IPS DF 19.7 (cell line): Measurements from ENCODE around the gene CYP2C9.
A peak's percentile ranks its signal among the peaks of the same experiment; 100 is the strongest.
"Not testable (repeated sequence)": the region's sequence is repeated elsewhere in the genome, so short reads cannot be mapped to it uniquely, and the experiment has no call there.

Source experiments
- DNase-seq: peaks from one replicate; pipeline ENCODE4 v3.0.0-alpha.2; 2013; ENCODE audit warnings: low read depth, low spot score

Gene CYP2C9

DNA sequence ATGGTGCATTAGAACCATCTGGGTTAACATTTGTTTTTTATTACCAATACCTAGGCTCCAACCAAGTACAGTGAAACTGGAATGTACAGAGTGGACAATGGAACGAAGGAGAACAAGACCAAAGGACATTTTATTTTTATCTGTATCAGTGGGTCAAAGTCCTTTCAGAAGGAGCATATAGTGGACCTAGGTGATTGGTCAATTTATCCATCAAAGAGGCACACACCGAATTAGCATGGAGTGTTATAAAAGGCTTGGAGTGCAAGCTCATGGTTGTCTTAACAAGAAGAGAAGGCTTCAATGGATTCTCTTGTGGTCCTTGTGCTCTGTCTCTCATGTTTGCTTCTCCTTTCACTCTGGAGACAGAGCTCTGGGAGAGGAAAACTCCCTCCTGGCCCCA lies at the start of gene CYP2C9:
Gene CYP2C9 (plus strand): TSS at position 276 of the 400 bp plus-strand sequence. CDS start 25 bp downstream, at position 301.
- DNase-seq: no peak

DNA sequence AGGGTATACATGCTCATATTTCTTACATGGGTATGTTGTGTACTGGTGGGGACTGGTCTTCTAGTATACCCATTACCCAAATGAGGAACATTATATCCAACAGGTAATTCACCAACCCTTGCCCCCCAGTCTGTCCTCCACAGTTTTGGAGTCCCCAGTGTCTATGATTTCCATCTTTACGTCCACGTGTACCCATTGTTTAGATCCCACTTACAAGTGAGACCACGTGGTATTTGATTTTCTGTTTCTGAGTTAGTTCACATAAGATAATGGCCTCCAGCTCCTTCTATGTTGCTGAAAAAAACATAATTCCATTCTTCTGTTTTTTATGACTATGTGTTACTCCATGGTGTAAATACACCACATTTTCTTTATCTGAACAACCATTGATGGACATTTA lies 49.3 kb upstream of the CYP2C9 start:
- no peak for DNase-seq

DNA sequence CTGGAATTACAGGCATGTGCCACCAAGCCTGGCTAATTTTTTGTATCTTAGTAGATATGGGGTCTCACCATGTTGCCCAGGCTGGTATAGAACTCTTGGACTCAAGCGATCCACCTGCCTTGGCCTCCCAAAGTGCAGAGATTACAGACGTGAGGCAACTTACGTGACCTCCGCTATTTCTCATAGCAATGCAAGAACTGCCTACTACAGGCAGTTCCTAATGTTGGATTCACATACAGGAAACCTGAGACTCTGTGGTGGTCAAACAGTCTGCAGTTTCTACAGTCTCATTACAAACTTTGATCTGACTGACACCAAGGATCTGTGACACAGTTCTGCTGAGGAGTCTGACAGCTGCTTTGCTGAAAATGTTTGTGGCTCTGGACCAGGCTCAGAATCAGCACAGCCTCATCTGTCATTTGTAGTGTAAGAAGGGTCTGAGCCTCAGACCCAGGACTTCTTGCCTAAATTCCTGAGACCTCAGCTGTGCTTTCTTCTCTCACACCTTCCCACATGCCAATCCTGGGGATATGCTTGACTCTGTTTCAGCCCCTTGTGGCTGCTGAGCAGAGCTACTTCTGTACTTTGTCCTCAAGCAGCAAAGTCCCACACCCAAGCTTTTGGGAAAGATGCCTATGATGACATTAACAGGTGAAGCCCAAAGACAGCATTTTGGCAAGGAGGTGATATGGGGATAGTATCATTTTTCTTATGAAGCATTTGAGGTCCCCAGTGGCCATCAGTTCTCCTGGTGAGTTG lies 48.0 kb upstream of the CYP2C9 start:
- no peak for DNase-seq

DNA sequence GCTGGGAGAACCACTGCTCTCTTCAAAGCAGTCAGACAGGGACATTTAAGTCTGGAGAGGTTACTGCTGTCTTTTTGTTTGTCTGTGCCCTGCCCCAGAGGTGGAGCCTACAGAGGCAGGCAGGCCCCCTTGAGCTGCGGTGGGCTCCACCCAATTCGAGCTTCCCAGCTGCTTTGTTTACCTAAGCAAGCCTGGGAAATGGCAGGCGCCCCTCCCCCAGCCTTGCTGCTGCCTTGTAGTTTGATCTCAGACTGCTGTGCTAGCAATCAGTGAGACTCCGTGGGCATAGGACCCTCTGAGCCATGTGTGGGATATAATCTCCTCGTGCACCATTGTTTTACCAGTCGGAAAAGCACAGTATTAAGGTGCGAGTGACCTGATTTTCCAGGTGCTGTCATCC lies 40.0 kb upstream of the CYP2C9 start:
- not testable (repeated sequence) for DNase-seq

DNA sequence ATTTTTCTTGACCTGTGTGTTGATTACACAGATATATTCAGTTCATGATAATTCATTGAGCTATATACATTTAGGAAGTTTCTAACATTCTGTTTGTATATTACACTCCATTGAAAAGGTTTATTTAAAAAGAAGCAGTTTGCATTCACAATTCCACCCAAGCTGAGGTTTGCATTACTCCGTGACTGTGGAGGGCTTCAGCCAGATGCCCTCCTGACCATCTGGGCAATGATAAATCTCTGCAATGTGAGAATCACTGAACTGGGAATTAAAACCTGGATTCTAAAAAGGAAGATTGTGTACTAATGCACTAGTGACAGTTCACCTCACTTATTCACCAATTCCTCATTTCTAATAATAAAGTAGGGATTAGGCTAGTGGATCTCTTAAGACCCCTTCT lies 36.4 kb upstream of the CYP2C9 start:
- DNase-seq: no peak

DNA sequence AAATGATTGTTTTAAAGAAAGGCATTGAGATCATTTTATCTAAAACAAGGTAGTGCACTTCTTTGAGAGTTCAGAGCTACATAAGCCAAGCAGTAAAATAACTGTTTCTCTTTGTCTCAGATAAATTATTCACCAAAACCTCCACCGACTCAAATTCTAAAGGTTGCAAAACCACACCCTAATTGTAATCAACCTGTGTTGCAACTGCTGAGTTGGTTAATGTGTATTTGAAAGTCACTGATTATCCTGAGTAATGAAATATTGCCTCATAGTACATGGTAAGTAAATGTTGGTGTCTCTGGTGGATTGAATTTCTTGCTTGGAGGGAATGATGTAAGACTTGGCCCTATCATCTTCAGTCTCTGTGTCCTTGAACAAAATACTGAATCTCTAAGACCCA lies 35.9 kb upstream of the CYP2C9 start:
- no peak for DNase-seq

DNA sequence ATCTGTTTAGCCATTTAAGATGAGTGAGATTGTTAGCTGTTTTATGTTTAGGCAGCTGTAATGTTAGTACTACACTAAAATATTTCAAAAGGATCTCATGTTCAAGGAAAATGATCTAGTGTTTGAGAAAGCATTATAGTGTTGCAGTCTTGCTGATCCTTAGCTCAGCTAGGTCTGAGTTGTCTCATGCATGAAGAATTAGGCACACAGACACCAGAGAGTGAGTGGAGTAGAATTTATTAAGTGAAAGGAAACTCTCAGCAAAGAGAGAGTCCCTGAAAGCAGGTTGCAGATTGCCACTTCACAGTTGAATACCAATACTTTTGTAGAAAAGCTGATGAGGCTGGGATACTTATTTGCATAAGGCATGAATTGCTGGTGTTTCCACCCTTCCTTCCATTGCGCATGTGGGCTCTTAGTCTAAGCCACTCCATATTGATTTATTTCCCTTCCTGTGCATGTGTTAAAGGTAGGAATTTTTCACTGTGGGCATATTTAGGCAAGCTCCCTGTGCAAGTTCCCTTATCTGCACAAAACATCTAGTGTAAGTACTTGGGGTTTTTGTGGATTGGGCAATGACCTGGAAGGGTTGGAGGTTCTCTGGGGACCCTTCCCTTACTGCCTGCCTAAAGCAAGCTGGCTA lies 33.8 kb upstream of the CYP2C9 start:
- not testable (repeated sequence) for DNase-seq

DNA sequence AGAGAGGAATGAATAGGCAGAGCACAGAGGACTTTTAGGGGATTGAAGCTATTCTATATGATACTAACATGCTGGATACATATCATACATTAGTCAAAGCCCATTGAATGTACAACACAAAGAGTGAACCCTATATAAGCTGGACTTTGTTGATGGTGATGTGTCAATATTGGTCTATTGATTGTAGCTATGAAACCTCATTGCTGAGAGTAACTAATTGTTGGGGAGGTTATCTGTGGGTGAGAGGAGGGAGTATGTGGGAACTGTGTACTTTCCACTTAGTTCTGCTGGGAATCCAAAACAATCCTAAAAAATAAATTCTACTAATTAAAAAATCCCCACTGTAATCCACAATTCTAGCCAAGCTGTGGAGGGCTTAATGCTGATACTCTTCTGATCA lies 22.0 kb upstream of the CYP2C9 start:
- no peak for DNase-seq

DNA sequence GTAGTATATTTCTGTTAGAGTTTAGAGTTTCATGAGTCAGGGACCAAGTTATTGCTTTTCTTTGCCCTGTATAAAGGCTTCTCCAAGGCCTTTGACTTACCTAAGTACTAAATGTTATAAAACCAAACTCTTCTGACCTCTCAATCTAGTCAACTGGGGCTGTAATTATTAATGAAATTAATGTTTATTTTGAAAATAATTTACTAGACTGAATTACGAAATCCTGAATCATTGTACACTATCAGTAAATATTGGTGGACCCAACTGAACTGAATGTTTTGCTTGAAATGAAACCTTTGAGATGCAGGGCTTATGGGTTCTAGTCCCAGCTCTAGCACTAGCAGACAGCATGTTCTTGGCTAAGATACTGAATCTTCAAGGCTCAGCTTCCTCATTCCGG lies 1.7 kb upstream of the CYP2C9 start:
- no peak for DNase-seq

DNA sequence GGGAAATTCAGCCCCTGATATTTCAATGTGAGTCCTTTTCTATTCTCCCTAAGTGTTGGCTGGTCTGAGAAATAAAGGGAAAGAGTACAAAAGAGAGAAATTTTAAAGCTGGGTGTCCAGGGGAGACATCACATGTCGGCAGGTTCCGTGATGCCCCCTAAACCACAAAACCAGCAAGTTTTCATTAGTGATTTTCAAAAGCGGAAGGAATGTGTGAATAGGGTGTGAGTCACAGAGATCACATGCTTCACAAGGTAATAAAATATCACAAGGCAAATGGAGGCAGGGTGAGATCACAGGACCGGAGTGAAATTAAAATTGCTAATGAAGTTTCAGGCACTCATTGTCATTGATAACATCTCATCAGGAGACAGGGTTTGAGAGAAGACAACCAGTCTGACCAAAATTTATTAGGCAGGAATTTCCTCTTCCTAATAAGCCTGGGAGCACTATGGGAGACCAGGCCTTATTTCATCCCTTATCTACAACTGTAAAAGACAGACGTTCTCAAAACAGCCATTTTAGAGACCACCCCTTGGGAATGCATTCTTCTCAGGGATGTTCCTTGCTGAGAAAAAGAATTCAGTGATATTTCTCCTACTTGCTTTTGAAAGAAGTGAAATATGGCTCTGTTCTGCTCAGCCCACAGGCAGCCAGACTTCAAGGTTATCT lies 5.1 kb downstream of the CYP2C9 start:
- not testable (repeated sequence) for DNase-seq

DNA sequence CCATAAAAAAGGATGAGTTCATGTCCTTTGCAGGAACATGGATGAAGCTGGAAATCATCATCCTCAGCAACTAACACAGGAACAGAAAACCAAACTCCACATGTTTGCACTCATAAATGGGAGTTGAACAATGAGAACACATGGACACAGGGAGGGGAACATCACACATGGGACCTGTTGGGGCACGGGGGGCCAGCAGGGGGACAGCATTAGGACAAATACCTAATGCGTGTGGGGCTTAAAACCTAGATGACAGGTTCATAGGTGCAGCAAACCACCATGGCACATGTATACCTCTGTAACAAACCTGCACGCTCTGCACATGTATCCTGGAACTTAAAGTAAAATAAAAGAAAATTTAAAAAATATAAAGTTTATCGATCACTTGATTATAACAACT lies 7.7 kb downstream of the CYP2C9 start:
- DNase-seq: not testable (repeated sequence)

DNA sequence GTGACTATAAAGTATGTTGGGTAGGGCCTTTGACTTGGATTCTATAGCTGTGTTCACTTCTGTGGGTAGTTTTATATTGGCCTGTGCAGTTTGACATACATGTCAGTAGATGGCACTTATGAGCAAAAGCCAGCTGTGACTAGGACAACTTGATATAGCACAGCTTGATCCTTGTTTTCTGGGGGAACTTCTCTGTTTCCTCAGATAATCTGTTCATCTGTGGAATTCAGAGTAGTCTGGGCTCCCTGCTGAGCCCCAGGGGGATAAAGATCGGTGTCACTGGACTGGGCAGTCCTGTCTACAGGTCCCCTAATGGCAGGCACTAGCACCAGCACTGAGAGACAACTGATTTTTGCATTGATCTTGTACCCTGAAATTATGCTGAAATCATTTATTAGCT lies 25.4 kb downstream of the CYP2C9 start:
- peak; percentile 57 for DNase-seq

DNA sequence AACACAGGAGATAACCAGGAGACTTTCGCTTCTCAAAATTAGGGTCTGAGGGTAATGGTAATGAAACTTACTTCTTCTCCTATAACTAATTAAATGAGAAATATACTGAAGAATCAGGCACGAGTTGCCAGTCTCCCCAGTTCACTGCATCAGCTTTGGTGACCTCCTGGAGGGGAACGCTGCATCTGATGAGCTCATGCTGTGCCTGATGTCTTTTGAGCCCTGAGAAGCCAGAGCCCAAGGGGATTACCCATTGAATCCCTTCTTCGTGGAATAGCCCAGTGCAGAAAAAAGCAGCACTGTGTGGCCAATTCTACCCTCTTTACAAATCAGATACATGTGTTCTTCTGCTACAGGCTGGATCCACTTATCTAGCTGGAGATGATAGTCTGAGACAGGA lies 45.1 kb downstream of the CYP2C9 start:
- DNase-seq: no peak

DNA sequence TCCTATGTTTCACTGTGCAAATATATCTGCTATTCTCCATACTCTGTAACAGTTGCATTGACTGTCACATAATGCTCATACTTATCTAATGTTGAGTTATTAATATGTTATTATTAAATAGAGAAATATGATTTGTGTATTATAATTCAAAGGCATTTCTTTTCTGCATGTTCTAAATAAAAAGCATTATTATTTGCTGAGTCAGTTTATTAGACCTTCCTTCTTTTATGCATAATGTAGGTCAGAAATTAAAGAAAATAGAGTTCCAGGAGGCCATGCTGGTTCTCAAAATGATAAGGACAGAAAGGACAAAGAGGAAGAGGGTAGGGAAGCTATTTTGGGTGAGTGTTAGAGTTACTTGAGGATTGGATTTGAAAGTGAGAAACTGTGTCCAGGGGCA lies 50.7 kb downstream of the CYP2C9 start:
- no peak for DNase-seq

DNA sequence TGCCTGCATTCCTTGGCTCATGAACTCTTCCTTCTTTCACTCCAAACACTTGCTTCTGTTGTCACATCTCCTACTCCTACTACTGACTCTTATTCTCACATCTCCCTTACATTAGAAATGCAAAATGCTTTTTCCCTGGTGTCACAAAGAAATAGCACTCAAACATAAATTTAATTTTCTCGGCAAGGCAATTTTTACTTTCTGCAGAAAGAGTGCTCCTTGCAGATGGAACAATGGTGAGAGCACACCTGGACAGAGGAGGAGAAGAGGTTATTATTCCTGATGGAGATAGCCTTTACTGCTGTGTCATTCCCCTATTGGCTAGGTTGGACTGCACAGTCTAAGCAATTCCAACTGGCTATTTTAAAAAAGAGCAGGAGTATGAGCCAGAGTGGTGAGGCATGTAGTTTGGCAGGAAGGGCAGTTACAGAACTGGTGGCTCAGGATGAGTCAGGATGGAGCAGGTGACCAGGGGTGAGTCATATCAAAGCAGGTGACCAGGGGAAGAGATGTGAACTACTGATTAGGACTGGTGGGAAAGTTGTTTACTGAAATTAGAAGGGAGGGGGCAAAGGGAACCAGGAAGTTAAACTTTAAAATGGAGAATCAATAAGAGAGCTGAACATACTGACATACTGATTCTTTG lies 52.9 kb downstream of the CYP2C9 start:
- DNase-seq: no peak

DNA sequence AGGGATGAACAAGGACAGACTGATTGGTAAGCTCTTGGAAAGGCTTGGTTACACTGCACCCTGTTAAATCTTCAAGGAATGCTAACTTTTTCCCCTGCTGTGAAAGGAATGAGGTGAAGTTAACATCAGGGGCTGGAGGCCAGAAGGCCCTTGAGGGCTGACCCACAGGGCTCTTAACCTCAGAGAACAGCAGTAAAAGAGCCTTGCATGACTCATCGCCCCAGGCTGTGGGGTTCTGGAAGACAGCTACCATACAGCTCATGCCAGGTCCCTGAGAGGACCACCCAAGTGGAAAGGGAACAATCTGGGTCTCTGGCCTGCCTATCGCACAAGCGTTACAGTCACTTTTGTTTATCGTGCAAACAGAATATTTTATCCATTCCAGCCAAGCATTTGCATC lies 54.4 kb downstream of the CYP2C9 start:
- peak; percentile 40 for DNase-seq

DNA sequence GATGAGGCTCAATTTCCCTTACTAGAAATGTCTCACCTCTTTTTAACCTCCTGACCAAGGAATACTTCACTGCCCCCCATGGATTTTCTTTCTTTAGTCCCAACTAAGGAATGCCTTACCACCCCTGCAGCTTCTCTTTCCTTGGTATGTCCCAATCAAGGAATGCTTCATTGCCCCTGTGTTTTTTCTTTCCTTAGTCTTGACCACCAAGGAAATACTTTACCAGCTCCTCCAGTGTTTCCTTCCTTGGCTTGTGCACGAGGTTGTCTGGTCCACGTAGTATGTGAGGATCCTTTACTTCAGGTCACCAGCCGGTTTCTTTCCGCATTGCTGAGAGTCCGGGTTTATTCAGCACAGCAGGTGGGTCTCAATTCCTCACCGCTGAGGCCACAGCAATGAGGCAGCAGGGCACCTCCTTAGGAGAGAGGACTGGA lies 59.3 kb downstream of the CYP2C9 start:
- peak; percentile 50 for DNase-seq

DNA sequence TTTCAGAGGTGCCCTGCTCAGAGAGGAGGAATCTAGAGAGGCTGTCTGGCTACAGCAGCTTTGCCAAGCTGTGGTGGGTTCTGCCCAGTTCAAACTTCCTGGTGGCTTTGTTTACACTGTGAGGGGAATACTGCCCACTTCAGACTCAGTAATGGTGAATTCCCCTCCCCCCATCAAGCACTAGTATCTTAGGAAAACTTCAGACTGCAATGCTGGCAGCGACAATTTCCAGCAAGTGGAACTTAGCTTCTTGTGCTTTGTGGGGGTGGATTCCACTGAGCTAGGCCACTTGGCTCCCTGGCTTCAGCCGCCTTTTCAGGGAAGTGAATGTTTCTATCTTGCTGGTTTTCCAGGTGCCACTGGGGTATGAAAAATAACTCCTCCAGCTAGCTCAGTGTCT lies 88.0 kb downstream of the CYP2C9 start:
- DNase-seq: no peak

DNA sequence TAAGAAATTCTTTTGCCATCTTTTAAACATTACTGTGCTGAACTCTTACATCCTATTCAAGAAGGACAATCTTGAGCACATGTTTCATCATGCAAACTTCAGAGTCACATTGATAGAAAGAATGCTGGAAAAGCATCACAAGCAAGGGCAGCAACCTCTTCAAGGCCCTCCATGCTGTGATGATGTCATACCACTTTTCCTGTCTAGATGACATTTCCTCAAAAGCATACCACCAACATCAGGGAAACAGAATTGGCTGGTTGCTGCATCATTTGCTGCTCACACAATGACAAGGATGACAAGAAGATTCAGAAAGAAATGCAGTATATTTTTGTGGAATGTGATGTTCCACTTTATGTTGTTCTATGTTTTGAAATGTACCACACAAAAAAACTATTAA lies 93.2 kb downstream of the CYP2C9 start:
- DNase-seq: no peak

DNA sequence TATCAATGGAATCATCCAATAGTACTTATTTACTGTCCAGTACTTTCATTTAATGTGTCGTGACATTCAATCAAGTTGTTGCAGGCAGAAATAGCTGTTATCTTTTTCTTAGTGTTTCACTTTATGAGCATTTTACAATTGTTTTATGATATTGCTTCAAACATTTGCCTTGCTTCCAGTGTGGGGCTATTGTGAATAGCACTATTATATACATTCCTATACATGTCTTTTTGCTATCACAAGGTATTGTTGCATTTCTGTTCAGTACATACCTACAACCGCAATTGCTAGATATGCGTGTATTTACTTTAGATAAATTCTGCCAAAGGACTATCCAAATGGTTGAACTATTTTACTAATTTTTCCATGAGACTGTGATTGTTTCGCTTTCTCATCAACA lies 95.9 kb downstream of the CYP2C9 start:
- DNase-seq: no peak

DNA sequence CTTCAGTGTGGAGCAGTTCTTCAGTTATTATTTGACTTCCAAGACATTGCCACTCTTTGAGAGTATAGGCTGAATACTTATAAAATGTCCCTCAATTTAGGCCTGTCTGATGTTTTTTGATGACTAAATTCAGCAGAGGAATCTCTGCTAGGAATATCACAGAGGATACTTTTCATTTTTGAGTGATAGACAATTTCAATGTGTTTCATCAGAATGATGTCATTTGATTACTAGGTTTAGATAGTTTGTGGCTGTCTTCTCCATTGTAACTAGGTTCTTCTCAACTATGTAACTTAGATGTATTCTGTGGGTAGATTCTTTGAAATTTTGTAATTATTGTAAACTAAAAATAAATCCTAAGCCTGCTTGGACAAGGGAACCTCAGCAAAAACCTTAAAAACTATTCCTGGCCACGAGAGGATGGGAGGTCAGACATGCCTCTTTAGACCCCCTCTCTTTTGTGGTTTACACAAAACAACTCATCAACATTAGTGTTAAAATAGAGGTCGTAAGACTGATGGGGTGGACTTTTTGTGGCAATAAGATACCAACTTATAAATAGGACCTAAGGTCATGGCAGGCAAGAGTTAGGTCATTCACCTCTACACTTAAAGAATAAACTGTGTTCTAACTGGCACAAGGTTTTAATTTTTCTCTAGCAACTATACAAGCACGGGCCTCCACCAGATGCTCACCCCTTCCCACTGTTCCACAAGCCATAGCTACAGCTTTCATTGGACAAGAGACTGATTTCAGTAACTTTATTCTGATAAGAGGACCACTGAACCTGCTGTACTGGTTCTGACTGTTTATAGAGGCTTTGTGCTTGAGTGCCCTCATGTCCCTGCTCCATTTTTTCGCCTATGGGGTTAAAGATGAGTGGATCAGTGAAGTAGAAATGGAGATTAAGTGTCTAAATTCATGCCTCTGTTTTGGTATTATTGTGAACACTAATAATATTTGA lies 97.2 kb downstream of the CYP2C9 start:
- no peak for DNase-seq
